ENCODE measurements around the gene KCNT2. TPM values are rescaled to one million over a fixed set of nuclear protein-coding genes. Genes with fewer than 3 reads are reported as not detected.

Gene KCNT2
- total and polyA plus RNA-seq, 10 of the 15 experiments (the other 5 are each of a cell fraction or from before 2014, with no cell fraction given) = not detected

GRCh38 chr1:196387766-196388165, 220.5 kb downstream of the KCNT2 start:
- Histone ChIP-seq H3K27me3 (replicated peaks in 1 of 2; ENCODE audit: control insufficient read depth in 2 of 2, insufficient read depth in 2 of 2, low read length in 1 of 2) (no peaks in the 10 kb centered on the region), H3K9ac (ENCODE audit: control insufficient read depth, insufficient read depth, low read length) (no peak overlapping the region), H2AFZ (ENCODE audit: control insufficient read depth, low read depth, low read length) (no peak overlapping the region), H3K9me3 (replicated peaks; ENCODE audit: control insufficient read depth, insufficient read depth, low read length) (no peaks in the 10 kb centered on the region), H3K4me1 (ENCODE audit: control insufficient read depth, insufficient read depth, low read length) (no peaks in the 10 kb centered on the region), H3K27ac (ENCODE audit: control insufficient read depth, insufficient read depth) (no peak overlapping the region), H3K36me3 (ENCODE audit: control insufficient read depth in 2 of 2, insufficient read depth in 2 of 2, low read length in 1 of 2) (no peaks in the 10 kb centered on the region), H3K4me3 (no peak overlapping the region), H3K79me2 (ENCODE audit: control insufficient read depth, insufficient read depth, low read length) (no peaks in the 10 kb centered on the region), H4K20me1 (ENCODE audit: control insufficient read depth, insufficient read depth) (no peaks in the 10 kb centered on the region), H3K4me2 (ENCODE audit: control insufficient read depth, insufficient read depth) (no peak overlapping the region)
- POLR2A ChIA-PET = no interaction called here
- BruUV-seq (replicated peaks) = no TSS peak
- SMC1A ChIA-PET (ENCODE audit: uncharacterized antibody, unreplicated experiment) = no interaction called here
- in situ Hi-C loops (cut with MboI) = no loop called here
- DNase-seq (ENCODE audit: low read depth, low spot score) (no peak), FAIRE-seq (no peak), ATAC-seq (no peak)
- no peak for TF ChIP-seq MYB (IDR thresholded peaks at IDR 0.05; ENCODE audit: borderline replicate concordance, low read depth, low read length)
- no peak for TF ChIP-seq BHLHE40 (IDR thresholded peaks at IDR 0.05; ENCODE audit: borderline replicate concordance in 1 of 2, low read depth in 2 of 2, low read length in 1 of 2)
- no peak for TF ChIP-seq TAF1 (IDR thresholded peaks at IDR 0.05; ENCODE audit: borderline replicate concordance, low read depth, low read length)
- TF ChIP-seq FOXM1 (IDR thresholded peaks at IDR 0.05; ENCODE audit: low read depth, low read length) = no peak
- TF ChIP-seq HDAC2 (IDR thresholded peaks at IDR 0.05) = no peak
- TF ChIP-seq, protein P1, sequence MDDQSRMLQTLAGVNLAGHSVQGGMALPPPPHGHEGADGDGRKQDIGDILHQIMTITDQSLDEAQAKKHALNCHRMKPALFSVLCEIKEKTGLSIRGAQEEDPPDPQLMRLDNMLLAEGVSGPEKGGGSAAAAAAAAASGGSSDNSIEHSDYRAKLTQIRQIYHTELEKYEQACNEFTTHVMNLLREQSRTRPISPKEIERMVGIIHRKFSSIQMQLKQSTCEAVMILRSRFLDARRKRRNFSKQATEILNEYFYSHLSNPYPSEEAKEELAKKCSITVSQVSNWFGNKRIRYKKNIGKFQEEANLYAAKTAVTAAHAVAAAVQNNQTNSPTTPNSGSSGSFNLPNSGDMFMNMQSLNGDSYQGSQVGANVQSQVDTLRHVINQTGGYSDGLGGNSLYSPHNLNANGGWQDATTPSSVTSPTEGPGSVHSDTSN (IDR thresholded peaks at IDR 0.05; ENCODE audit: insufficient replicate concordance, low read depth, low read length) = no peak
- intact Hi-C loops (cut with micrococcal nuclease; ENCODE audit: unreplicated experiment) = no loop called here
- CTCF ChIA-PET = interaction anchor here (1.0 to 1.5 kb wide), 2 partner anchors 38 to 237 kb away, joined by 3 to 4 read pairs; no protein-coding TSS in a partner anchor
- WGBS (ENCODE audit: insufficient coverage, insufficient replicate concordance, low lambda C conversion rate, missing lambda C conversion rate) = 14% methylated on average over 3 of the region's 3 CpGs
- RAD21 ChIA-PET (ENCODE audit: unreplicated experiment) = no interaction called here

- CTCF ChIA-PET = interaction anchor here (0.6 to 1.4 kb wide), 2 partner anchors 12 to 131 kb away, joined by 3 read pairs; no protein-coding TSS in a partner anchor
- Histone ChIP-seq H3K4me1 (ENCODE audit: control insufficient read depth, insufficient read depth, low read length) (no peaks in the 10 kb centered on the region), H3K36me3 (ENCODE audit: control insufficient read depth in 2 of 2, insufficient read depth in 2 of 2, low read length in 1 of 2) (no peaks in the 10 kb centered on the region), H2AFZ (ENCODE audit: control insufficient read depth, low read depth, low read length) (no peak overlapping the region), H3K4me2 (ENCODE audit: control insufficient read depth, insufficient read depth) (no peak overlapping the region), H3K9ac (ENCODE audit: control insufficient read depth, insufficient read depth, low read length) (no peak overlapping the region), H3K4me3 (no peak overlapping the region), H4K20me1 (ENCODE audit: control insufficient read depth, insufficient read depth) (no peaks in the 10 kb centered on the region), H3K79me2 (ENCODE audit: control insufficient read depth, insufficient read depth, low read length) (no peaks in the 10 kb centered on the region), H3K27ac (ENCODE audit: control insufficient read depth, insufficient read depth) (no peak overlapping the region), H3K27me3 (replicated peaks in 1 of 2; ENCODE audit: control insufficient read depth in 2 of 2, insufficient read depth in 2 of 2, low read length in 1 of 2) (no peaks in the 10 kb centered on the region), H3K9me3 (replicated peaks; ENCODE audit: control insufficient read depth, insufficient read depth, low read length) (no peaks in the 10 kb centered on the region)
- intact Hi-C loops (cut with micrococcal nuclease; ENCODE audit: unreplicated experiment) (no loop called here), in situ Hi-C loops (cut with MboI) (no loop called here)
- POLR2A ChIA-PET = no interaction called here
- TF ChIP-seq E2F4 (IDR thresholded peaks at IDR 0.05; ENCODE audit: low read depth, low read length) (no peak), CBX5 (IDR thresholded peaks at IDR 0.05; ENCODE audit: low read depth) (no peak), RCOR1 (conservative IDR thresholded peaks at IDR 0.05; ENCODE audit: low read depth, low read length) (no peak), POLR2AphosphoS2 (IDR thresholded peaks at IDR 0.05; ENCODE audit: low read depth, low read length) (no peak), MTA2 (IDR thresholded peaks at IDR 0.05; ENCODE audit: low read depth) (no peak), SP1 (IDR thresholded peaks at IDR 0.05; ENCODE audit: low read depth, low read length) (no peak)
- ATAC-seq = no peak
- DNase-seq (ENCODE audit: low read depth, low spot score) = no peak
- WGBS (ENCODE audit: insufficient coverage, insufficient replicate concordance, low lambda C conversion rate, missing lambda C conversion rate) = 45% methylated on average over 4 of the region's 4 CpGs
- SMC1A ChIA-PET (ENCODE audit: uncharacterized antibody, unreplicated experiment) = no interaction called here
- BruUV-seq (replicated peaks) = no TSS peak
- RAD21 ChIA-PET (ENCODE audit: unreplicated experiment) = no interaction called here
- FAIRE-seq = no peak
These were observed 223.1 kb downstream of the KCNT2 start for GRCh38 chr1:196385109-196385508.

Data from GM12878 (cell line).